B cell (primary cell): ENCODE results near the gene IRS1. TPM values are rescaled to one million over a fixed set of nuclear protein-coding genes. Genes with fewer than 3 reads are reported as not detected.

Experiments used
- ATAC-seq: fragments of 200-7000 bp; cut with Tn5 transposase; one replicate; pipeline ENCODE4 v1.10.0; 2021; ENCODE audit warnings: low read depth, mild to moderate bottlenecking, moderate number of reproducible peaks, moderate library complexity
- CTCF ChIA-PET: fragments of 350-600 bp; sonication (Branson Sonifier 250); formaldehyde crosslinking; loops from one replicate; lab custom pipeline; 2021; ENCODE audit warnings: antibody characterized with exemption, inconsistent platforms; lab: Charles Lee
- POLR2A ChIA-PET: fragments of 350-600 bp; sonication (Branson Sonifier 250); formaldehyde crosslinking; loops from one replicate; lab custom pipeline; 2021; ENCODE audit warnings: antibody characterized with exemption; lab: Charles Lee
- DNase-seq: peaks from one replicate; pipeline ENCODE4 v3.0.0; 2013
- H2AFZ ChIP-seq: 2 replicates; pipeline ENCODE4 v1.6.1; 2012; ENCODE audit warnings: mild to moderate bottlenecking, low read depth, low read length; ENCODE audit not compliant: insufficient read depth, poor library complexity, severe bottlenecking
- H3K27ac ChIP-seq, 2 donors: 1 replicate in 1 of 2; 2 replicates in 1 of 2; pipeline ENCODE4 v1.5.1; 2012 to 2013; ENCODE audit warnings: low read length in 2 of 2, mild to moderate bottlenecking in 2 of 2, moderate library complexity in 1 of 2
- H3K27me3 ChIP-seq, 4 experiments: fragments of 200-600 bp in 1 of 4; sonication (generic) in 1 of 4; replicated peaks in 1 of 4; 1 replicate in 2 of 4; 2 replicates in 2 of 4; pipeline versions ENCODE4 v1.6.1 to v1.7.0; 2013 to 2016; ENCODE audit warnings: low read length in 3 of 4, mild to moderate bottlenecking in 2 of 4, mixed read lengths in 1 of 4, moderate library complexity in 1 of 4; ENCODE audit not compliant: insufficient read depth in 4 of 4, control insufficient read depth in 3 of 4; ENCODE audit errors: control extremely low read depth in 1 of 4
- H3K36me3 ChIP-seq, 2 experiments: replicated peaks in 1 of 2; 1 replicate in 1 of 2; 2 replicates in 1 of 2; pipeline versions ENCODE4 v1.6.1 to v1.7.1; 2013; ENCODE audit warnings: low read length in 1 of 2; ENCODE audit not compliant: insufficient read depth in 2 of 2, control insufficient read depth in 1 of 2; ENCODE audit errors: control extremely low read depth in 1 of 2, extremely low read depth in 1 of 2
- H3K4me1 ChIP-seq, 2 donors: fragments of 200-600 bp in 1 of 2; sonication (generic) in 1 of 2; 1 replicate in 1 of 2; 2 replicates in 1 of 2; pipeline versions ENCODE4 v1.5.1 to v1.6.1; 2013 to 2017; ENCODE audit warnings: low read length in 2 of 2; ENCODE audit not compliant: control insufficient read depth in 2 of 2, insufficient read depth in 2 of 2
- H3K4me2 ChIP-seq: replicated peaks from 2 replicates; pipeline ENCODE3; 2012; ENCODE audit warnings: mild to moderate bottlenecking, low read depth, low read length; ENCODE audit not compliant: poor library complexity, severe bottlenecking
- H3K4me3 ChIP-seq, 5 experiments: fragments of 200-600 bp in 1 of 5; sonication (generic) in 1 of 5; 1 replicate in 3 of 5; 2 replicates in 2 of 5; pipeline versions ENCODE4 v1.5.1 to v1.7.0; 2011 to 2016; ENCODE audit warnings: low read length in 4 of 5, mild to moderate bottlenecking in 4 of 5, low read depth in 2 of 5, control low read depth in 1 of 5, moderate library complexity in 1 of 5; ENCODE audit not compliant: insufficient read depth in 1 of 5; ENCODE audit errors: control extremely low read depth in 1 of 5, extremely low read depth in 1 of 5
- H3K79me2 ChIP-seq: fragments of 200-600 bp; sonication (generic); one replicate; pipeline ENCODE4 v1.6.0; 2016; ENCODE audit warnings: low read length; ENCODE audit not compliant: control insufficient read depth, insufficient read depth
- H3K9ac ChIP-seq: fragments of 200-600 bp; sonication (generic); 2 replicates; pipeline ENCODE4 v1.6.1; 2017; ENCODE audit warnings: mild to moderate bottlenecking, low read length, moderate library complexity
- H3K9me3 ChIP-seq, 3 donors: one replicate each; pipeline versions ENCODE4 v1.6.1 to v1.7.1; 2013; ENCODE audit warnings: low read length in 2 of 3; ENCODE audit not compliant: control insufficient read depth in 2 of 3, insufficient read depth in 1 of 3; ENCODE audit errors: control extremely low read depth in 1 of 3
- H4K20me1 ChIP-seq: 2 replicates; pipeline ENCODE4 v1.6.0; 2012; ENCODE audit warnings: mild to moderate bottlenecking, low read length; ENCODE audit not compliant: insufficient read depth, control insufficient read depth, poor library complexity, severe bottlenecking
- H3K27ac Mint-ChIP-seq: one replicate; pipeline ENCODE4 v1.8.0; 2021; ENCODE audit warnings: mixed read lengths
- H3K27me3 Mint-ChIP-seq: one replicate; pipeline ENCODE4 v1.8.0; 2021; ENCODE audit warnings: mixed read lengths
- H3K4me1 Mint-ChIP-seq: one replicate; pipeline ENCODE4 v1.8.0; 2021; ENCODE audit warnings: mixed read lengths
- H3K4me3 Mint-ChIP-seq: one replicate; pipeline ENCODE4 v1.8.0; 2021; ENCODE audit warnings: mixed read lengths
- H3K9me3 Mint-ChIP-seq: one replicate; pipeline ENCODE4 v1.8.0; 2022; ENCODE audit warnings: mixed read lengths; ENCODE audit not compliant: insufficient read depth
- CTCF ChIP-seq: fragments of 200-600 bp; IDR thresholded peaks from one replicate; pipeline ENCODE4 v1.8.0; 2022; ENCODE audit warnings: antibody characterized with exemption, mild to moderate bottlenecking
- EZH2 ChIP-seq: IDR thresholded peaks from 2 replicates; pipeline ENCODE4 v1.6.1; 2012; ENCODE audit warnings: borderline replicate concordance, low read depth, mild to moderate bottlenecking, moderate library complexity, low read length; ENCODE audit not compliant: insufficient read depth, poor library complexity, severe bottlenecking
- whole genome bisulfite sequencing: methylation state at CpG from one replicate; pipeline ENCODE4 v1.1.5; 2013; ENCODE audit warnings: missing lambda C conversion rate; ENCODE audit not compliant: insufficient coverage; 5-methylcytosine and 5-hydroxymethylcytosine counted together
- intact Hi-C: fragments of 100-400 bp; cut with micrococcal nuclease; formaldehyde crosslinking; loops from one replicate; pipeline ENCODE4 v1.10.0; 2022
- polyA plus RNA-seq: library from polyadenylated mRNA; depleted of rRNA; stranded (reverse); fragments of >200 nt; gene quantifications from 2 replicates; pipeline ENCODE4 v1.2.3, GENCODE V29; 2012
- total RNA-seq, 2 donors: library from RNA; stranded (reverse); fragments of 120-200 nt in 1 of 2; gene quantifications; 1 replicate in 1 of 2; 2 replicates in 1 of 2; pipeline versions ENCODE4 v1.2.3 to v1.2.4, GENCODE V29; 2013 to 2022

The IRS1 gene
- total and polyA plus RNA-seq, 2 donors (not counting 1 experiment from before 2014, with no cell fraction given): 3.8 to 11.9 TPM

- no peaks in the 10 kb centered on the region for H3K27me3 Mint-ChIP-seq
- 93% methylated on average over 2 of the region's 8 CpGs for WGBS
- no peak overlapping the region for H3K27ac Mint-ChIP-seq
- H3K4me2 ChIP-seq: no peak overlapping the region
- no peaks in the 10 kb centered on the region for H3K9me3 ChIP-seq
- H3K27ac ChIP-seq: no peak overlapping the region
- no peak for TF ChIP-seq EZH2
- no peak for TF ChIP-seq CTCF
- H3K36me3 ChIP-seq: no peaks in the 10 kb centered on the region
- H3K4me3 ChIP-seq: no peak overlapping the region
- no peak overlapping the region for H2AFZ ChIP-seq
- ChIA-PET POLR2A (interaction anchor here (0.5 kb wide), 1 partner anchor 31 kb away, joined by 3 read pairs; no protein-coding TSS in a partner anchor), CTCF (interaction anchor here (1.0 to 1.2 kb wide), 2 partner anchors 16 to 154 kb away, joined by 3 to 4 read pairs; no protein-coding TSS in a partner anchor)
- H3K9ac ChIP-seq: no peak overlapping the region
- no peak overlapping the region for H3K4me3 Mint-ChIP-seq
- no peaks in the 10 kb centered on the region for H3K9me3 Mint-ChIP-seq
- H3K4me1 ChIP-seq: peaks cover 7 to 11% of the 10 kb centered on the region in 2 donors
- intact Hi-C loops: no loop called here
- H3K27me3 ChIP-seq: no peaks in the 10 kb centered on the region
- DNase-seq (no peak), ATAC-seq (no peak)
- peaks cover 18% of the 10 kb centered on the region for H3K4me1 Mint-ChIP-seq
- peaks cover 18% of the 10 kb centered on the region for H3K79me2 ChIP-seq
- peaks cover 9% of the 10 kb centered on the region for H4K20me1 ChIP-seq
These were observed 30.4 kb upstream of the IRS1 start for GRCh38 chr2:226829721-226830631.

DNA sequence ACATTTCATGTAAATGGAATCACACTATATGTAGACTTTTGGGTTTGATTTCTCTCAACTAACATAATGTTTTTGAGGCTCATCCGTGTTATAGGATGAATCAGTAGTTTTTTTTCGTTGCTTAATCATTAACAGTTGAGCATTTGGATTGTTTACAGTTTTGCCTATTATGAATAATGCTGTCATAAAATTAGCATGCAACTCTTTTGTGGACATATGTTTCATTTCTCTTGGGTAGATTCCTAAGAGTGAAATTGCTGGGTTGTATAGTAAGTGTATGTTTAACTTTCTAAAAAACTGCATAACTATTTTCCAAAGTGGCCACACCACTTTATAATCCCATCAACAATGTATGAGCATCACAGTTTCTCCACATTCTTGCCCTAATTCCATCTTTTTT lies 28.6 kb upstream of the IRS1 start:
- Histone ChIP-seq H3K4me3 (no peak overlapping the region), H3K79me2 (peaks cover 1% of the 10 kb centered on the region), H2AFZ (no peak overlapping the region), H3K27me3 (no peaks in the 10 kb centered on the region), H3K4me1 (no peaks in the 10 kb centered on the region), H4K20me1 (peaks cover under 1% of the 10 kb centered on the region), H3K27ac (no peak overlapping the region), H3K9me3 (no peaks in the 10 kb centered on the region), H3K9ac (no peak overlapping the region), H3K36me3 (no peaks in the 10 kb centered on the region), H3K4me2 (no peak overlapping the region)
- ATAC-seq (no peak), DNase-seq (no peak)
- WGBS: no CpG with 5 or more reads among the region's 2 CpGs
- peaks cover 17% of the 10 kb centered on the region for H3K4me1 Mint-ChIP-seq
- no peaks in the 10 kb centered on the region for H3K27me3 Mint-ChIP-seq
- CTCF ChIA-PET: no interaction called here
- intact Hi-C loops: no loop called here
- no peak overlapping the region for H3K4me3 Mint-ChIP-seq
- H3K27ac Mint-ChIP-seq: no peak overlapping the region
- TF ChIP-seq CTCF: no peak
- TF ChIP-seq EZH2: no peak
- POLR2A ChIA-PET: no interaction called here
- peaks cover 4% of the 10 kb centered on the region for H3K9me3 Mint-ChIP-seq
